NCI-H1105 (cell line): ENCODE data around the gene ABAT.

Source experiments
- DNase-seq: peaks from one replicate; lab custom pipeline; 2025; lab: John Stamatoyannopoulos, UW

Gene ABAT

DNA sequence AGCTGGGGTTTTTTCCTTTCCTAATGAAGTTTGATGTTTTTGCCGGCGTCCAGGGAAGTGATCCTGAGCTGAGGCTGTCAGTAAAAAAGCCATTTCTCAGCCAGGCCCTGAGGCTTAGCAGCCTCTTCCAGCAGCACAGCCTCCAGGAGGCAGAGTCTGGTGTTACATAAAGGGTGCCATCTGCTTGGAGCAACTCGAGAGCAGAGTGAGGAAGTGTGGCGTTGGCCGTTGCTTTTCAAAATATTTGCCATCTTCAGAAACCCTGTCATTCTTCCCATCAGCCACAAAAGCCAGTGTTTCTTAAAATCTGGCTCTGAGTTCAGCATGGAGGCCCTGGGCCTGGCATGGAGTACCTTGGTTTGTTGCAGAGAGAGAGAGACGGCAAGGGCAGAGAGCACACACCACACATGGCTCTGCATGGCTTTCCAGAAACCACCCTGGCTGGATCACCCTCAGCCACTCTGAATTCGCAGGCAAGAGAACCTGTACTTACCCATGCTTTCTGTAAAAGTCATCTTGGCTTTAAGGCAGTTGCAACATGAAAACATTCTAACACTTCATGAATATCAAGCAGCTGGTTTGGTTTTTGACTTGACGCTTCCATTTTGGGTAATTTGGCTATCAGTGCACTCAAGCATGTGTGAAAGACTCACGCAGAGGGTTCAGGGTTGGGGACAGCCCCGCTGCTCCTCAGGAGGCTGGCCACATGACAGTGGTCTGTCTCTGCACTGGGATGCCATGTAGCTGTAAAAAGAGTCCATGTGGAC lies 144.3 kb downstream of the ABAT start:
- no peak for DNase-seq

DNA sequence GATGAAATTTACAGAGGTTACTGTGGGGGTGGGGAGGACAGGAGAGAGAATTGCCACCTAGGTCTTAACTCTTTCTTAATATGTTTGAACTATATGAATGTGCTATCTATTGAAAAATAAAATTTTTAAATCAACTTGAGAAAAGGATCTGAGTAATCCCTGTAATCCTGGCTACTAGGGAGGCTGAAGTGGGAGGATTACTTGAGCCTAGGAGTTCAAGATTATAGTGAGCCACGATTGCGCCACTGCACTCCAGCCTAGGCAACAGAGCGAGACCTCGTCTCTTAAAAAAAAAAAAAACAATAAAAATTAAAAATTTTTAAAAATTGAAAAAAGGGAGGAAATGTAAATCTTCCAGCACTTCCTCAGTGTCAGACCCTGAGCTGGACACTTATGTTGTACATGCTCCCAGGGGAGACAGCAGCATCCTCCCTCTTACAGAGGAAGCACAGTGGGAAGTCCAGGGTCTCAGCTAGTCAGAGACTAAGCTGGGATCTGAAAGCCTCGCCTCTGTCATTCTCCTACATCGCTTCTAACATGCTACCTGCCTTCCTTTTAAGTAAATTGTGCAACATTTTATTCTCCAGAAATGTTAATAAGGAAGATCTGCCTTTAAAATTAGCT lies 145.1 kb downstream of the ABAT start:
- DNase-seq = no peak

DNA sequence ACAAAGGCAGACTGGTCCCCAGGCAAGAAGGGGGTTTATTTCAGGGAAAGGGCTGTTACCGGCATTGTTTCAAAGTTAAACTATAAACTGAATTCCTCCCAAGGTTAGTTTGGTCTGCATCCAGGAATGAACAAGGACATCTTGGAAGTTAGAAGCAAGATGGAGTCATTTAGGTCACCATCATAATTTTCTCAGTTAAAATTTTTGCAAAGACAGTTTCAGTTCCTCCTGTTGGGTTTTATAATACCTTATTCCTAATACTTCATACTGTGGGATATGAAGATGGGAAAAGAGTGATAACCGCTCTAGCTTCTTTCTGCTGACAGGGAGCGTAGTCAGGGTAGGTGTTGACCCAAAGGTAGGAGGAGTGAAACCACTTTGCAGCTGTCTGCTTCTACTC lies 148.0 kb downstream of the ABAT start:
- DNase-seq = no peak

DNA sequence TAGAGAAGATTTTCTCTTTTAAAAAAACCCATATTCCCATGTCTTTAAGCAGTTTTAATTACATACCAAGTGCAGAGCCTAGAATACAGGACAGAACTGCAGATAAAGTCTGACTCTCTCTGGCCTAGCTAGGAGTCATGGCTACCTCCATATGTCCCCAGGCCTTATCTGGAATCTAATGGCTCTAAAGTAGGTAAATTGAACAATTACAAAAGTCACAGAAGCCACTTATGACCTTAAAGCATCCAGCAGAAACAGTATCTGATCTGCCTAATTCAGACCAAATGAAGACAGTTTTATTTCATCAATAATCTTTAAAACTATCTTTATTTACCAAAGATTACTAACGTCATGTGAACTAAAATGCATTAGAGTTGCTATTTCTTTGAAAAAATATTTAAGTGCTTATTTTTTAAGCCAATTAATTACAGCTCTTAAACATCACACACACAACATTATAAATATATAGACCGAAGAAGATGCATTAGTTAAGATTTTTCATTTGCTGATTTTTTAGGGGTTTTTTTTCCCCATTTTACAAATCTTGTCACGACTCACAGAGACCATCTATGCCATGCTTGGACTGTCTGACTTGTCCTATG lies 152.0 kb downstream of the ABAT start:
- DNase-seq = no peak

DNA sequence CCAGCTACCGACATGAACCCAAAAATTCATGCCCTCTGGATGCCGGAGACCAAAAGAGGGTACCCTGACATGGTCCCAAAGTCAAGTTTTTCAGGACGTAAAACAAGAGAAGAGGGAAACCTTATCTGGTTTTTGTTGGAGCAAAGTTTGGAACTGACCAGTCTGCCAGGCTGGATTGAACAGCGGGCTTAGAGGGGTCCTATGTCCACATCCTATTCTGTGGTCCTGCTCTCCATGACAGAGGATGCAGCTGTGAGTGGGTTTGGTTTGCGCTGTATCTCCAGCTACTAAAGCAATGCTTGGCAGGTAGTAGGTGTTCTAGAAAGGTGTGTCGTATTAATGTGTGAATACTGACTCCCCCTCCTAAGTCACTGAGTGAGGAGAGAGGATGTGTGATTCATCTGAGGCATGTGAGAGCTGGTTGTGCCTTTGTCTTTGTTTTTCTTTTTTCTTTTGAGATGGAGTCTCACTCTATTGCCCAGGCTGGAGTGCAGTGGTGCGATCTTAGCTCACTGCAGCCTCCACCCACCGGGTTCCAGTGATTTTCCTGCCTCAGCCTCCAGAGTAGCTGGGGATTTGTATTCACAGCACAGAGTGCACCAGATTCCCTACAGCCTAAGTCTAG lies 154.2 kb downstream of the ABAT start:
- no peak for DNase-seq

DNA sequence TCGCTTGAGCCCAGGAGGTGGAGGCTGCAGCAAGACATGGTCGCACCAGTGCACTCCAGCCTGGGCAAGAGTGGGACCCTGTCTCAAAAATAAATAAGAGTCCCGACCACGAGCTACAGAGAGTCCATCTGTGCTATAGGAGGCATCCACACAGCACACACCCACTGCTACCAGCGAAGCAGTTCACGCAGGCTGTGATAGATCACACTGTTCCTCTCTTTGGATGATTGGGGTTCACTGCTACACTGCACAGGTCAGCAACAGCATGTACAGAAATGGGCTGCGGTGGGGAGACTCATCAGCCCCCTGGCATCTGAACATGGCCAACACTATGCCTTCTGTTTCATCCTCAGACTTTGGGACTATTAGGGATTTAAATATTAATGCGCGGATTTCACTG lies 157.0 kb downstream of the ABAT start:
- DNase-seq = no peak

DNA sequence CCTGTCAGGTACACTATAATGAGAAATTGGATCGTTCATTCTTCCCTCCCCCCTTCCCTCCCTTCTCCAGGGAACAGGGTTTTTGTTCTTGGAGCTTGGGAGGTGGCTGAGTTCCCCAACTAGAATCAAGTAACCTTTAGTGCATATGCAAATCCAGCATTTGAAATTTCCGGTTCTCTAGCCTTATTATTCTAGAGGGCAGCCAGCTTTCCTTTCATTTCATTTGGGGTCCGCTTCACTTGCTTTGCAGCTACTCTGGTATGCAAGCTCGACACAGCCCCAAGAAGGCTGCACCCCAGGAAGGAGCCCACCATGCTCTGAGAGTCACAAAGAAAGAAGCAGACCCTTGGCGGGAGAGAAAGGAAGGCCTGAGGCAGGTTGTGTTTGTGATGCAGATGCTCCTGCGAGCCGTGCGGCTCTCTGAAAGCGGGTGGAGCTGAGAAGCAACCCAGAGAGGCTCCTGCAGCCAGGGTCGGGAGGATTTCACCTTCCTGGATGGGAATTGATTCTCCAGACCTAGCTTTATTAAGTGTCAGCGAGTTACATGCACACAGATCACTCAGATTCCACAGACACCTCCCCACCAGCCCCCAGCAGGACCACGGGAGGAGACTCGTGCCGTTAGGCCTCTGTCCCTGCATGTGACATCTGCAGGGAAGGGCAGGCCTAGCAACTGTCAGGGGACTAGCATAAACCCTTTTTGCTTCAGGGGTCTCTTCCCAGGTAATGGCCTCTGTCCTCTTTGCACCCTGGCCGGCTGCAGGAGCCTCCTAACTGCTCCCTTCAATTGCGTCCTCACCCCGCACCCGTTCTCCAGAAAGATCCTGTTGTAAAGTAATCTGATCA lies 157.7 kb downstream of the ABAT start:
- DNase-seq = no peak

DNA sequence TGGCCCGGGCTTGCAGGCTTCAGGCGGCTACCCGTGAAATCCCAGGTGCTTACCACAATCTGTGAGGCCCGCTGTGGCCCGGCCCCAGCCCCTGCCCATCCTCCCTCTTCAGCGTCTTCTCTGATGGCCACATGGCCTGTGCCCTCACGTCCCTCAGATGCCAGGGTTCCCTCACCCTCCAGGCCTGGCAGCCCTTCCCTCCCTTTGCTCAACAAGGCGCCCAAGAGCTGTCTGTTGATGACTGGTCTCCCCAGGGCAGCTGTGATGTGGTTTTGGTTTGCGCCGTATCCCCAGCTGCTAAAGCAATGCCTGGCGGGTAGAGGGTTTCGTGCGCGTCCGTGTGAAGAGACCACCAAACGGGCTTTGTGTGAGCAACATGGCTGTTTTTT lies 158.3 kb downstream of the ABAT start:
- DNase-seq = no peak
